Type B pancreatic cell (in vitro differentiated cells): ENCODE data around the gene SCAP. TPM values are rescaled to one million over a fixed set of nuclear protein-coding genes. Genes with fewer than 3 reads are reported as not detected.

Experiments used
- DNase-seq: peaks from one replicate; pipeline ENCODE4 v3.0.0; 2021; ENCODE audit warnings: mixed read lengths; ENCODE audit not compliant: unreplicated experiment; ENCODE audit errors: extremely low spot score
- H3K27ac Mint-ChIP-seq: 2 replicates; pipeline ENCODE4 v1.8.0; 2021; ENCODE audit warnings: mild to moderate bottlenecking, mixed read lengths
- H3K27me3 Mint-ChIP-seq: 2 replicates; pipeline ENCODE4 v1.8.0; 2021; ENCODE audit warnings: mixed read lengths
- H3K36me3 Mint-ChIP-seq: 2 replicates; pipeline ENCODE4 v1.8.0; 2021; ENCODE audit warnings: mixed read lengths
- H3K4me1 Mint-ChIP-seq: one replicate; pipeline ENCODE4 v1.8.0; 2021; ENCODE audit warnings: mixed read lengths; ENCODE audit not compliant: unreplicated experiment
- H3K4me3 Mint-ChIP-seq: 2 replicates; pipeline ENCODE4 v1.8.0; 2021; ENCODE audit warnings: mild to moderate bottlenecking, mixed read lengths
- H3K9me3 Mint-ChIP-seq: 2 replicates; pipeline ENCODE4 v1.8.0; 2021; ENCODE audit warnings: mixed read lengths
- CTCF ChIP-seq: fragments of 200-600 bp; sonication (generic); conservative IDR thresholded peaks from 2 replicates; pipeline ENCODE4 v1.5.0; 2021; ENCODE audit warnings: antibody characterized with exemption, mild to moderate bottlenecking
- total RNA-seq: library from RNA; stranded (reverse); gene quantifications from 2 replicates; pipeline ENCODE4 v1.2.1, GENCODE V29; 2021; ENCODE audit warnings: low replicate concordance

SCAP gene
- total RNA-seq, 1 donor from 2014 or later: 106 TPM

DNA sequence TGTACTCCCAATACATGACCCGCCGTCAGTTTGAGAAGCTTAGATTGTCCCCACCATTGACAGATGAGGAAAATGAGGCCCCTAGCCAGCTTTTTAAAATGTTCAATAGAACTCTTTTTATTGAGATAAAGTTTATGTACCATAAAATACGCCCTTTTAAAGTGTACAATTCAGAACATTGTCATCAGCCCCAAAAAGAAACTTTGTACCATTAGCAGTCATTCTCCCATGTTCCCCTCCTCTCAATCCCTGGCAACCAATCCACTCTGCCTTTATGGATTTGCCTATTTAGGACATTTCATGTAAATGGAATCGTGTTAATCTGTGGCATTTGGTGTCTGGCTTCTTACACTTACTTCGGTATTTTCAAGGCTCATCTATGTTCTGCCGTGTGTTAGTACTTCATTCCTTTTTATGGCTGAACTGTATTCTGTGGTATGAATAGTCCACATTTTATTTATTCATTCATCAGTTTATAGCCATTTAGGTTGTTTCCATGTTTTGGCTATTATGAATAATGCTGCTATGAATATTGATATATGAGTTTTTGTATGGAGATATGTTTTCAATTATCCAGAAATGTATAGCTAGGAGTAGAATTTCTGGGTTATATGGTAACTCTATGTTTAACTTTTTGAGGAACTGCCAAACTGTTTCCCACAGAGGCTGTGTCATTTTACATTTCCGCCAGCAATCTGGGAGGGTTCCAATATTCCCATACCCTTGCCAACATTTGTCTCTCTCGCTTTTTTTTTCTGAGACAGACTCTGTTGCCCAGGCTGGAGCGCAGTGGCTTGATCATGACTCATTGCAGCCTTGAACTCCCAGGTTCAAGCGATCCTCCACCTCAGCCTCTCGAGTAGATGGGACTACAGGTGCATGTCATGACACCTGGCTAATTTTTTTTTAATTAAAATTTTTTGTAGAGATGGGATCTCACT lies 110.3 kb downstream of the SCAP start:
- H3K4me3 Mint-ChIP-seq: no peak overlapping the region
- peaks cover 4% of the 10 kb centered on the region for H3K9me3 Mint-ChIP-seq
- TF ChIP-seq CTCF: no peak
- peaks cover 3% of the 10 kb centered on the region for H3K27me3 Mint-ChIP-seq
- no peak overlapping the region for H3K27ac Mint-ChIP-seq
- H3K36me3 Mint-ChIP-seq: peaks cover under 1% of the 10 kb centered on the region
- no peaks in the 10 kb centered on the region for H3K4me1 Mint-ChIP-seq
- DNase-seq: no peak

Other genes with a start within 250 kb of the SCAP start
- 13.7 and 14.8 TPM in 2 replicates for gene KIF9, start 193.1 kb downstream of the SCAP start, total RNA-seq
- 27.3 and 29.1 TPM in 2 replicates for gene KLHL18, start 193.0 kb downstream of the SCAP start, total RNA-seq
- gene PTPN23, start 94.9 kb downstream of the SCAP start, total RNA-seq: 52.5 and 54.1 TPM in 2 replicates
- gene ELP6, start 37.8 kb upstream of the SCAP start, total RNA-seq: 25.1 and 51.3 TPM in 2 replicates
- gene CSPG5, start 102.9 kb upstream of the SCAP start, total RNA-seq: 1.2 and 2.1 TPM in 2 replicates